ENCODE results near the gene ACAT2.
"Not testable (repeated sequence)": the region's sequence is repeated elsewhere in the genome, so short reads cannot be mapped to it uniquely, and the experiment has no call there.

The ACAT2 gene

GRCh38 chr6:159761873-159762680, at the start of gene ACAT2:
Gene ACAT2, plus strand, starts transcription at chr6:159762045. Its CDS starts 43 bp downstream, at chr6:159762088.
- DNase-seq (ENCODE audit: low spot score): peak; percentile 96

GRCh38 chr6:159712389-159712788, 49.5 kb upstream of the ACAT2 start:
- not testable (repeated sequence) for DNase-seq (ENCODE audit: low spot score)

GRCh38 chr6:159713984-159714383, 47.9 kb upstream of the ACAT2 start:
- no peak for DNase-seq (ENCODE audit: low spot score)

GRCh38 chr6:159714404-159714803, 47.4 kb upstream of the ACAT2 start:
- no peak for DNase-seq (ENCODE audit: low spot score)

GRCh38 chr6:159715166-159715565, 46.7 kb upstream of the ACAT2 start:
- DNase-seq (ENCODE audit: low spot score): no peak

GRCh38 chr6:159715605-159716004, 46.2 kb upstream of the ACAT2 start:
- no peak for DNase-seq (ENCODE audit: low spot score)

GRCh38 chr6:159716247-159717096, 45.4 kb upstream of the ACAT2 start:
- no peak for DNase-seq (ENCODE audit: low spot score)

- DNase-seq (ENCODE audit: low spot score): no peak
These were observed 43.2 kb upstream of the ACAT2 start for GRCh38 chr6:159718634-159719033.

GRCh38 chr6:159719287-159719686, 42.6 kb upstream of the ACAT2 start:
- DNase-seq (ENCODE audit: low spot score): no peak

- no peak for DNase-seq (ENCODE audit: low spot score)
These were observed 41.1 kb upstream of the ACAT2 start for GRCh38 chr6:159720708-159721107.

GRCh38 chr6:159721981-159722380, 39.9 kb upstream of the ACAT2 start:
- DNase-seq (ENCODE audit: low spot score): not testable (repeated sequence)

GRCh38 chr6:159722655-159723054, 39.2 kb upstream of the ACAT2 start:
- no peak for DNase-seq (ENCODE audit: low spot score)

- no peak for DNase-seq (ENCODE audit: low spot score)
These were observed 38.6 kb upstream of the ACAT2 start for GRCh38 chr6:159723259-159723658.

GRCh38 chr6:159724778-159725177, 37.1 kb upstream of the ACAT2 start:
- DNase-seq (ENCODE audit: low spot score): no peak

GRCh38 chr6:159725208-159725607, 36.6 kb upstream of the ACAT2 start:
- DNase-seq (ENCODE audit: low spot score): not testable (repeated sequence)

- DNase-seq (ENCODE audit: low spot score): no peak
These were observed 35.5 kb upstream of the ACAT2 start for GRCh38 chr6:159726255-159726917.

GRCh38 chr6:159726918-159727716, 34.7 kb upstream of the ACAT2 start, which contains the start of gene WTAP:
Gene WTAP, plus strand, starts transcription at chr6:159727506. Its CDS starts 8,760 bp downstream, at chr6:159736266.
- DNase-seq (ENCODE audit: low spot score): peak; percentile 98

- DNase-seq (ENCODE audit: low spot score): no peak
These were observed 34.0 kb upstream of the ACAT2 start for GRCh38 chr6:159727717-159728445.

- DNase-seq (ENCODE audit: low spot score): no peak
These were observed 33.3 kb upstream of the ACAT2 start for GRCh38 chr6:159728531-159728964.

GRCh38 chr6:159729598-159730331, 32.1 kb upstream of the ACAT2 start:
- DNase-seq (ENCODE audit: low spot score): no peak
